ENCODE results near the gene CAPN15.

Gene CAPN15

DNA sequence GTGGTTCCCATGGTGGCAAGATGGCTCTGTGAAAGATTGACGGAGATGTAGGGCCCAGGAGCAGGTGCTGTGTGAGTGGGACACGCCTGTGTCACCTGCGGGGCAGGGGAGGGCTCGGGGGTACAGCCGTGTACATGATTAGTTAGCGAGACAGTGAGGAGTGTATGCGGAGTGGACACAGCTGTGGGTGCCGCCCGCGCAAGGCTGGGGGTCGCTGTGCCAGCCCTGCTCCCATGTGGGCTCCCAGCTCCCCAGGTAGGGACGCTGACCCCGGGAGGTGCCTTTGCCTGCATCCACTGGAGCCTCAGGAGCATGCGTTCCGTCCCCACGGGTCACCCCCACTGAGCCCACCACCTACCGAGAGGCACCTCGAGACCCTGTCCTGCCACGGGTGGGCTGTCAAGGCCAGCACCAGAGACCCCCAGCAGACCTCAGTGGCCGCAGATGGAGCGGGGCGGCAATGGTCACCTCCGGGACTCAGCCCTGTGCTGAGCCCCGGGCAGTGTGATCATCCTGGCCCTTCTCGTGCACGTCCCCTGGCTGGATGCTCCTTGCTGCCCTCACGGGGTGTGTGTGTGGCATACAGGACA, 7.4 kb downstream of the CAPN15 start:
- FAIRE-seq (no peak), DNase-seq (ENCODE audit: insufficient read length, low spot score) (no peak)
- TF ChIP-seq, protein P1, sequence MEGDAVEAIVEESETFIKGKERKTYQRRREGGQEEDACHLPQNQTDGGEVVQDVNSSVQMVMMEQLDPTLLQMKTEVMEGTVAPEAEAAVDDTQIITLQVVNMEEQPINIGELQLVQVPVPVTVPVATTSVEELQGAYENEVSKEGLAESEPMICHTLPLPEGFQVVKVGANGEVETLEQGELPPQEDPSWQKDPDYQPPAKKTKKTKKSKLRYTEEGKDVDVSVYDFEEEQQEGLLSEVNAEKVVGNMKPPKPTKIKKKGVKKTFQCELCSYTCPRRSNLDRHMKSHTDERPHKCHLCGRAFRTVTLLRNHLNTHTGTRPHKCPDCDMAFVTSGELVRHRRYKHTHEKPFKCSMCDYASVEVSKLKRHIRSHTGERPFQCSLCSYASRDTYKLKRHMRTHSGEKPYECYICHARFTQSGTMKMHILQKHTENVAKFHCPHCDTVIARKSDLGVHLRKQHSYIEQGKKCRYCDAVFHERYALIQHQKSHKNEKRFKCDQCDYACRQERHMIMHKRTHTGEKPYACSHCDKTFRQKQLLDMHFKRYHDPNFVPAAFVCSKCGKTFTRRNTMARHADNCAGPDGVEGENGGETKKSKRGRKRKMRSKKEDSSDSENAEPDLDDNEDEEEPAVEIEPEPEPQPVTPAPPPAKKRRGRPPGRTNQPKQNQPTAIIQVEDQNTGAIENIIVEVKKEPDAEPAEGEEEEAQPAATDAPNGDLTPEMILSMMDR (IDR thresholded peaks at IDR 0.05; ENCODE audit: insufficient read depth, missing control alignments): no peak

DNA sequence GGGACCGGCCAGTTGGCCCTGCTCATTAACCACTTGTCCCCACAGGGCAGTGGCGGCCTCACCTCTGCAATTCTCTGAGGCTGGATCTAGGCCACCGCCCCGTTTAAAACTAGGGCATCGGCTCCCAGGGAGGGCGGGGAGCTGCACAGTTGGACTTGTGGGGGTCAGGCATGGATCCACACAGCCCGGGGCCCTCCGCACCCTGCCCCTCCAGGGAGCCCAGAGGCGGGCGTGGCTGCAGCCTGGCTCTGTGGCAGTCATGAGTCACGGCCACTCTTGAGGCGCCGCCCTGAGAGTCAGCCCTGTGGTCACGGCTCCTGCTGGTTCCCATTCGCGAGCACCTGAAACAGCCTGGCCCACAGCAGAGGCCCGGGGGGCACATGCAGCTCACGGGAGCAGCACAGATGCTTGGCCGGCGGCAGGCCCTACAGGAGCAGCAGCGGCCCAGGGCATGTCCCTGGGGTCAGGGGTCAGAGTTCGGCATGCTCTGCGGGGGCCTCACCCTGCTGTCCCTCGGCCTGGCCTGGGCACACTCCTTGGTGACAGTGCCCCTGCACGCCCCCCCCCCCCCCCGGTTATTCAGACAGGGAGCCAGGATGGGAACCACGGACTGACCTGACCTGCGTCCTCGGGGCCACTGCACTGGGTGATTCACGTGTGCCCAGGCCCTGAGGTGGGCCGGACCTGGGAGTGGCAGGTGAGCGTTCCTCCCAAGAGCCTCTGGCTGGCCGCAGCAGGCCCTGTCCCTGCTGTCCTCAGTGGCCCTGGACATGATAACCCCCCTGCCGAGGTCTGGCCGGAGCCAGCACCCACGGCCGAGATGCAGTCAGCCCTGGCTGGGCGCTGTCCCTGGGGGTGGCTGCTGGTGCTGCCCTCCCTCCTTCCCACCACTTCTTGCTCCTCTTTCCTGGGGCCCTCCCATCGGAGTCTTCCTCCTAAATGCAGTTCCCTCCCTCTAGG, 8.2 kb downstream of the CAPN15 start:
- no peak for DNase-seq (ENCODE audit: insufficient read length, low spot score)
- no peak for FAIRE-seq
- TF ChIP-seq, protein P1 (IDR thresholded peaks at IDR 0.05; ENCODE audit: insufficient read depth, missing control alignments): no peak

DNA sequence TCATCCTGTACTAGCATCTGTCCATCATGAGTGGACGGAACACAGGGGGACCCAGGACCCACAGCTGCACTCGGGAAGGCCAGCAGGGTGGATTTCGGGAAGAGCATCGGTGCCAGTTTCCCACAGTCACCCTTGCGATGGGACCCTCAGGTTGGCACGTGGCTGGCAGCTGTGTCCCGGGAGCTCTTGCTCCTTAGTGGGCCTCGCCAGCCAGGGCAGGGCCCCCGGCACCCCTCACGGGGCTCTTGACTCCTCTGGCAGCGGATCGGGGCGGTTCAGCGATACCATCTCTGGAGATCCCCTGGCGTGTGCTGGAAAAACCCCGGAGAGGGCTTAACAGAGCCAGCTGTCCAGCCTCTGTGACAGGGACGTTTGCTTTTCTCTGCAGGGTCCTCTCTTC, 9.2 kb downstream of the CAPN15 start:
- TF ChIP-seq, protein P1 (IDR thresholded peaks at IDR 0.05; ENCODE audit: insufficient read depth, missing control alignments): no peak
- FAIRE-seq (no peak), DNase-seq (ENCODE audit: insufficient read length, low spot score) (no peak)

DNA sequence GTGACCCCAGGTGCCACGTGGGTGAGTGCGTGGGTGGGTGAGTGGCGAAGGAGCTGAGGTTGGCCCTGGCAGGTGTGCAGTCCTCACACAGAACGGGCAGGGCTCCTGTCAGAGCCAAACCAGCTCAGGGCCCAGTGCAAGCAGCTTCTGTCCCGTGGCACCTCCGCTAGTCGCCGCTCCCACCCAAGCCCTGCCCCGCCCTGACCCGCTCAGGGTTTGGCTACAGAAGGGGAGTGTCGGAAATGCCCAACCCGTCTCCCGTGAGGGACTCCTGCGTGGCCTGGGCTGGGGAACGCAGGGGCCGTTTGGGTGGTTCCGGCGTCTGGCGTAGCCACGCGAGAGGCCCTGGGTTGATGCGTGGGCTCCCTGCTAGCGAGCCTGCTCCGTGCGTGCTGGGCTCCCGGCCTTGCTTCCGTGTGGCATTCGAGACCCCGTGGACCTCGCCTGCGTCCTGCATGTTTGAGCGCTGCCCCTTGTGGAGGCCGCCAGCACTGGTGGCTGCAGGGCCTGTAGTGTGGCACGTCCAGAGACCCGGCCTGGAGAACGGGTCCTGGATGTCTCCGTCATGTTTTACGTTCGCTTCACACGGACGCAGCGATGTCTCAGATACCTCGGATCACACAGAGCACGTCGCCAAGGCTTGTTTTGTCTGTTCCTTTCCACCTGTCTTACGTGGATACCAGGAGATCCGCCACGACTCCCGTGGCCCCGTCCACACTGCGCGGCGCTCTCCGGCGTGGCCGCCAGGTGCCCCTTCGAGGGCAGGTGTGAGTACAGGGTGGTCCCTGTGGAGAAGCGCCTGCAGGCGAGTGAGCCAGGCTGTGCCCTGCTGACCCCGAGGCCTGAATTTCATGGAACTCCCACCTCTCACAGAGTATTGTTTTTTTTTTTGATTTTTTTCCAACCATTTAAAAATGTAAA, 10.2 kb downstream of the CAPN15 start:
- DNase-seq (ENCODE audit: insufficient read length, low spot score): no peak
- FAIRE-seq: no peak
- TF ChIP-seq, protein P1 (IDR thresholded peaks at IDR 0.05; ENCODE audit: insufficient read depth, missing control alignments): no peak

DNA sequence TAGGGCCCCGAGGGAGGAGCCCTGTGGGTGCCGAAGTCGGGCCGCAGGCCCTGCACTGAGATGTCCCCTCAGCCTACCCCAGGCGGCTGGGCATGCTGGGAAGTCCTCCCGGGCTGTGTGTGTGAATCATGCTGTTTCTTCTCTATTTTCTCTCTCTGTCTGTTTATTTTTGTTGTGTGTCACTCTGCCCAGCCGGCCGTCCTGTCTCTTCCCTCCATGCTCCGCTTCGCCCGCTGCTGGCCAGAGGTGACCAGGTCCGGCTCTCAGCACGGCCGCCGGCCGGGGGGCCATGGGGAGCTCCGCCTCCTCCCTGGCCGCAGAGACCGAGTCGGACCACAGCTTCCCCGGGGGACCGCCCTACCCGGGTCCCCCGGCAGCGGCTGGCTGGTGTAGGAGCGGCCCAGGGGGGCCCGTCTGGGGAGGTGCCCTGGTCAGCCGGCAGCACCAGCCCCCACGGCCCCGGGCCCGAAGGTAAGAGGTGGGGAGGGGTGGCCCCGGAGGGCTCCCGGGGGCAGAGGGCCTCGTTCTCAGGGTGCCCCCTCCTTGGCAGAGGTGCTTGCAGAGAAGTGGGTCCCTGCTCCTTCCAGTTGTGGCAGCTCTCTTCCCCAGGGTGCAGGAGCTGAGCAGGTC, 12.5 kb downstream of the CAPN15 start:
- TF ChIP-seq, protein P1 (IDR thresholded peaks at IDR 0.05; ENCODE audit: insufficient read depth, missing control alignments): no peak
- no peak for FAIRE-seq
- no peak for DNase-seq (ENCODE audit: insufficient read length, low spot score)

DNA sequence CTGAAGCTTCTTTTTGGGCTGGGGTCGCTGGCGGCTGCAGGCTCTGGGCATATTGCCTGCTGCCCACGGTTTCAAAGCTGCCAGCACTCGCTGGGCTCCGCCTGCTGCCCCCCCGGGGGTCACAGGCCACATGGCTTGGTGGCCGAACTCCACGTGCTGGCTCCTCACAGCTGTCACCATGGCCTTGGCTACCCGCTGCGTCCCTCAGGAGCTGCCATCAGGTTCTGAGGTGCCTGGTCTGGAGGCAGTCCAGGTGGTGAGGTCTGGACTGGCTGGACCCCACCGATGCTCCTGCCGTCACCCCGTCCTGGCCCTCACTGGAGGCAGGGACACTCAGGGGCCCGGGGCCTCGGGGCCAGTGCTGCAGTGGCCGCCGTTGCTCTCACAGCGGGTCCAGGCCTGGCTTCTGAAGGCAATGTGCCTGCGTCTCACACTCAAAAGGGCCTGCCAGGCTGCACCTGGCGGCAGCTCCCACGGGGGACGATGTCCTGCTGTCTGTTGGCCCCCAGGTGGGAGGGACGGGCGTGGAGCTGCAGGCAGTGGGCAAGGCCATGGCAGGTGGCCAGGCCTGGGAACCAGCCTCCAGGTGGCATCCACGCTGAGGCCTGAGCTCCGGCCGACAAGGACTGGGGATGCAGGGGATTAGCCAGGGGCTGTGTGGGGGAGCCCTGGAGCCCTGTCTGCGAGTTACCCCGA, 13.3 kb downstream of the CAPN15 start:
- TF ChIP-seq, protein P1 (IDR thresholded peaks at IDR 0.05; ENCODE audit: insufficient read depth, missing control alignments): no peak
- DNase-seq (ENCODE audit: insufficient read length, low spot score) (no peak), FAIRE-seq (no peak)

Data from D721Med (cell line).